Measurements from ENCODE around the gene TMOD4.

GRCh38 chr1:151142411-151143056, 33.2 kb downstream of the TMOD4 start:
- TF ChIP-seq CTCF (IDR thresholded peaks at IDR 0.05), result no peak
- TF ChIP-seq POLR2A (IDR thresholded peaks at IDR 0.05), result no peak
- TF ChIP-seq EP300 (IDR thresholded peaks at IDR 0.05; ENCODE audit: low read depth), result no peak
- no peak for TF ChIP-seq POLR2AphosphoS5 (IDR thresholded peaks at IDR 0.05)

All from transverse colon (tissue), 4 donors.